GM12873 (cell line): ENCODE data around the gene NRDE2.

Experiments used
- TF ChIP-seq, protein P1 (sequence below): IDR thresholded peaks from 2 replicates; pipeline ENCODE4 v1.5.1; 2012; ENCODE audit warnings: low read depth, mild to moderate bottlenecking, moderate library complexity, low read length, control low read depth; ENCODE audit not compliant: insufficient read depth; ENCODE audit errors: missing control alignments

NRDE2 gene

DNA sequence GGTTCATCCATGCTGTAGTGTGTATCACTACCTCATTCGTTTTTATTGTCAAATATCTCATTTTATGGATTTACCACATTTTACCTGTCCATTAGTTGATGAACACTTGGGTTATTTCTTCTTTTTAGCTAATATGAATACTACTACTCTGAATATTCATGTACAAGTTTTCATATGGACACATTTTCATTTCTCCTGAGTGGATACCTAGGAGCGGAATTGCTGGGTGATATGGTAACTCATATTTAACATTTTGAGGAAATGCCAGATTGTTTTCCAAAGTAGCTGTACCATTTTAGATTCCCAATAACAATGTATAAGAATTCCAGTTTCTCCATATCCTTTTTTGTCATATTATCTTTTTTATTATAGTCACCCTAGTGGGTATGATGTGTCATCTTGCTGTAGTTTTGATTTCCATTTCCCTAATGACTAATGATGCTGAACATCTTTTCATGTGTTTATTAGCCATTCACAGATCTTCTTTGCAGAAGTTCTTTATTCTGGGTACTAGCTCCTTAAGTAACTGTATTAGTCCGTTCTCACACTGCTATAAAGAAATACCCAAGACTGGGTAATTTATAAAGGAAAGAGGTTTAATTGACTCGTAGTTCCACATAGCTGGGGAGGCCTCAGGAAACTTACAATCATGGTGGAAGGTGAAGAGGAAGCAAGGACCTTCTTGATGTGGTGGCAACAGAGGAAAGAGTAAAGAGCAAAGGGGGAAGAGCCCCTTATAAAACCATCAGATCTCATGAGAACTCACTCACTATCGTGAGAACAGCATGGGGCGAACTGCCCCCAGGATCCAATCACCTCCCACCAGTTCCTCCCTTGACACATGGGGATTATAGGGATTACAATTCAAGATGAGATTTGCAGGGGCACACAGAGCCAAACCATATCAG, 11.9 kb downstream of the NRDE2 start:
- TF ChIP-seq, protein P1, sequence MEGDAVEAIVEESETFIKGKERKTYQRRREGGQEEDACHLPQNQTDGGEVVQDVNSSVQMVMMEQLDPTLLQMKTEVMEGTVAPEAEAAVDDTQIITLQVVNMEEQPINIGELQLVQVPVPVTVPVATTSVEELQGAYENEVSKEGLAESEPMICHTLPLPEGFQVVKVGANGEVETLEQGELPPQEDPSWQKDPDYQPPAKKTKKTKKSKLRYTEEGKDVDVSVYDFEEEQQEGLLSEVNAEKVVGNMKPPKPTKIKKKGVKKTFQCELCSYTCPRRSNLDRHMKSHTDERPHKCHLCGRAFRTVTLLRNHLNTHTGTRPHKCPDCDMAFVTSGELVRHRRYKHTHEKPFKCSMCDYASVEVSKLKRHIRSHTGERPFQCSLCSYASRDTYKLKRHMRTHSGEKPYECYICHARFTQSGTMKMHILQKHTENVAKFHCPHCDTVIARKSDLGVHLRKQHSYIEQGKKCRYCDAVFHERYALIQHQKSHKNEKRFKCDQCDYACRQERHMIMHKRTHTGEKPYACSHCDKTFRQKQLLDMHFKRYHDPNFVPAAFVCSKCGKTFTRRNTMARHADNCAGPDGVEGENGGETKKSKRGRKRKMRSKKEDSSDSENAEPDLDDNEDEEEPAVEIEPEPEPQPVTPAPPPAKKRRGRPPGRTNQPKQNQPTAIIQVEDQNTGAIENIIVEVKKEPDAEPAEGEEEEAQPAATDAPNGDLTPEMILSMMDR = no peak

DNA sequence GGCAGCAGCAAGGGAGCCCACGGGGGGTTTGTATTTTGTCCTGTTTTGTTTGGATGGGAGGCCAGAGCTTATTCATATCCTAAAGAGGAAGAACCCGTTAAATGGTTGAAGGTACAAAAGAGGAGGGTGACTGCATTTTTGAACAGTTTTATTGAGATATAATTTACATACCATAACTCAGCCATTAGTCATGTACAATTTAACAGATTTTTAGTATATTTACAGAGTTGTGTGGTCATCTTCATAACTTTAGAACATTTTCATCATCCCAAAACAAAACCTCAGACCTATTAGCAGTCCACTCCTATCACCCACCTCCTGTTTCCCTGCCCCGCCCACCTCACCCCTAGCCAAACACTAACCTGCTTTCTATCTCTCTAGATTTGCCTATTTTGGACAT, 12.6 kb downstream of the NRDE2 start:
- TF ChIP-seq, protein P1 = no peak

DNA sequence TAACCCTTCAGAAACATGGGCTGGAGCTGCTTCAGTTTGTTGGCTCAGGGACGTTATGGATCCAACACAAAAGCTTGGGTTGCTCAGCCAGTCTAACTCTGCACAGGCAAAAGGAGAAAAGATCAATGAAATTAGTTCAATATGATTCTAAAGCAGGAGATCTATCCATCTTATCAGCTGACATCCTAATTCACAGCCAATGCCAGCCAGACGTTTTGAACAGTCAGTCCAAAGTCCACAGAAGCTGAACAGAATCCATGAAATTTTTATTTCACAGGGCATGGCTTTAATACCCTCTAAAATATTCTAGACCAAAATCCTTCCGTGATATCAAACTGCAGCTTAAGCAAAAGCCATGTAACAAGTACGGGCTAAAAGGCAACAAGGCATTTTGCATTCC, 13.7 kb downstream of the NRDE2 start:
- TF ChIP-seq, protein P1 = no peak

DNA sequence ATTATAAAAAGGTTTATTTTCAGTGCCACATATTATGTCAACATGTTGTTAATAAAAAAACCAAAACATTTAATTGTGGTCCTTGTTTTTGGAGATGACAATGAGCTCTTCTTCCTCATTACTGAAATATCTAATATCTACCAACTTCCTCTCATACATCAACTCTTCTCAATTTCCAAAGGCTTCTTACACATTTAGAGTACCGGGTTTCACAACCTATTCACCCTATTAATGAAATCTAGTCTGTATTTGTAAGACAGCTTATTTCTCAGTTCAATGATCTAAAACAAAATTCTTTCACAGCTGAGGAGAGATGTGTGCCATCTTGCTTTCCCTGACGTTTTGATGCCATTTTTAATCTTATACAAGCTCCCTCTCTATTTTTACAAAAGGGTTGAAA, 14.5 kb downstream of the NRDE2 start:
- TF ChIP-seq, protein P1 = no peak

DNA sequence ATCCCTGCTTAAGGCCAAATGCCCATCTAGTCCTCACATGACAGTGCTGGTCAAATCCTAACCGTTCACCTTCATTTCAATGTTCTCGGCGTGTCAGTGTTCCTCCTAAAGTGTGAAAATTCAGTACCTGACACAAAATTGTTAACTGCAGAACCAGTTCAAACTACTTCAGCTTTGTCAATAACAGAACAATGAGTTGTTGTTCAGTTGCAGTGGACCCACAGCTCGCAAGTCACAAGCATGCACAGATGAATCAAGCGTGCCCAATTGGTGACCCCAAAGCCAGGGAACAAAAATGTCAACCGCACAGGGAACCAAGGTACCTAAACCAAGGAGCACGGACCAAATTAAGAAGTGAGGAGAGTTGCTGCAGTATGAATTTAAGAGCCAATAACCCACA, 23.2 kb downstream of the NRDE2 start:
- TF ChIP-seq, protein P1 = no peak

DNA sequence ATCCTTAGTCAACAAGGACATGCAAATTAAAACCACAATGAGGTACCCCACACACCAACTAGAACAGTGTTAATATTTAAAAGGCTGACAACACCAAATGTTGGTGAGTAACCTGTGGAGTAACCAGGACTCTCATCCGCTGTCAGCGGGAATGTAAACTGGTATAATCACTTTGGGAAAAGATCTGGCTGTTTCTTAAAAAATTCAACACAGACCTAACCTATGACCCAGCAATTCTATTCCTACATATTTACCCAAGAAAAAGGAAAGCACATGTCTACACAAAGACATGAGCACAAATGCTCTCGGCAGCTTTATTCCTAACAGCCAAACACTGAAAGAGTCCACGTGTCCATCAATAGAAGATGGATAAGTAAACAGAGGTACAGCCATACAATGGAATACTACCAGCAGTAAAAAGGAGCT, 26.6 kb downstream of the NRDE2 start:
- TF ChIP-seq, protein P1 = no peak

DNA sequence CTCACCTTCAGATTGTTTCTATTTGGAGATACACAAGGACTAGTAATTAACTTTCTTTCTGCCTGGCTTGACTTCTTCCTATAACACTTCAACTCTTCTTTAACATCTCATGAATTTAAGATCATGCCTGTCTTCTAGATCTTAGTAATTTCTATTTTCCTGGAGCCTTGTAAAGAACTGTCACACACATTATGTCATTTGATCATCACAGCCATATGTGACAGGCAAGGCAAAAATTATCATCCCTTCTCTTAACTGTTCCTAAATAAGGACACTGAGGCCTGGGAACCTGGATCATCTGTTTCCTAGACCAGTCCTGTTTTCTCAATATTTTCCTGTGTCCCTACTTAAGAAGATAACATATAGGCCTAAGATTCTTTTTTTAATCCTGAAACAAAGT, 27.2 kb downstream of the NRDE2 start:
- TF ChIP-seq, protein P1 = no peak
